ENCODE measurements around the gene FREM3.
"Not testable (repeated sequence)": the region's sequence is repeated elsewhere in the genome, so short reads cannot be mapped to it uniquely, and the experiment has no call there.

FREM3 gene

GRCh38 chr4:143700416-143701352 is at the start of gene FREM3:
Gene FREM3 (minus strand): TSS chr4:143700675. CDS start chr4:143700675, 0 bp downstream.
- no peak for DNase-seq (ENCODE audit: low read depth, low spot score)

DNA sequence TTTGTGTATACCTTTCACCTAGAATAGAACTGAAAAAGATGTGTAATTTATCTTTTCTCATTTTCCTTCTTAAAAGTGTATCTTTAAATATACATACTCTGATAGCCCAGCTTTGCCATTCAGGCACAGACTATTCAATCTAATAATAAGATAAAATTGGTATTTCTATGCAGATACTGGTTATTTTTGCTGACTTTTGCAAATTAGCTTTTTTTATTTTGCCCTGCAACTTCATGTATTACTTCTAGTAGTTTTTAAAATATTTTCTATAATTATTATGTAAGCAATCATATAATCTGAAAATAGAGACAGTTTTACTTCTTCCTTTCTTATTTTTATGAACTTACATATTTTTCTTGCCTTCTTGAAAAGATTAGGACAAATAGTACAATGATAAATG is 45.4 kb upstream of the FREM3 start:
- no peak for DNase-seq (ENCODE audit: low read depth, low spot score)

DNA sequence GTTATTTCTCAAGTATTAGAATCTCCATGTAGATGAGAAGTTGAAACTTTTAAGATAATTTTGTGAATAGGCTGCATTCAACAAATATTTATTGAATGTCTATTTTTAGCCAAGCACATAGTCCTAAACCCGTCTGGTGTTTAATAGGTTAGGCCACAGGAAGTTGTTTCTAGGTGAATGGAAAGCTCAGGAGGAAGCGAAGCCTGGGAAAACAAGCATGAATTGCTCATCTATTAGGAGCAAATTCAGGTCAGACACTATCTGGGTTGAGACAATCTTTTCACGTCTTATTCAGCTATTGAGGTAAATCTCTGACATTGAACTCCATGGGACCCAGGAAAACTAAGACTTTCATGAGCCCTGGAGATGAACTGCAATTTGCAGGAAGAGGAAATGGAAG is 43.1 kb upstream of the FREM3 start:
- no peak for DNase-seq (ENCODE audit: low read depth, low spot score)

DNA sequence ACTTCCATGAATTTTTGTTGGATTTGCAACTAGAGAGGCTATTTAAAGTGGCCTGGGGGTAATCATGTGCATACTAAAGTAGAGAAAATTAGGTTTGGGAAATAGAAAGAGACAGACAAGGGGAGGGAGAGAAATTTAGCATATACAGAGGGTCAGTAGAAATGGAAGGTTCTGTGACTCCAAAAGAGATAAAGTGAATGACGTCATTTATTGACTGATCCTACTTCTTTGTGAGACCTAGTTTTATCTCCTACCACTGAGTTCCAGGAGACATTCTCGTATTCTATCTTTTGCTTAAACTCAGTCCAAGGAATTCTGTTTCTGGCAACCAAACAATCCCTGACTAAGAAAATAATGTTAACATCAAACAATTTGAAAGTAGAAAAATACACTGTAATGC is 42.4 kb upstream of the FREM3 start:
- no peak for DNase-seq (ENCODE audit: low read depth, low spot score)

DNA sequence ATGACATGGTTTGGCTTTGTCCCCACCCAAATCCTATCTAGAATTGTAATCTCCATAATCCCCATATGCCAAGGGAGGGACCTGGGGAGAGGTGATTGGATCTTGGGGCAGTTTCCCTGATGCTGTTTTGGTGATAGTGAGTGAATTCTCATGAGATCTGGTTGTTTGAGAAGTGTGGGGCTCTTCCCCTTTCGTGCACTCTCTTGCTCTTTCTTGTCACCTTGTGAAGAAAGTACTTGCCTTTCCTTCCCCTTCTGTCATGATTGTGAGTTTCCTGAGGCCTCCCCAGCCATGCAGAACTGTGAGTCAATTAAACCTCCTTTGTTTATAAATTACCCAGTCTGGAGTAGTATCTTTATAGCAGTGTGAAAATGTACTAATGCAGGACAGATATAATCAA is 36.4 kb upstream of the FREM3 start:
- DNase-seq (ENCODE audit: low read depth, low spot score): no peak

DNA sequence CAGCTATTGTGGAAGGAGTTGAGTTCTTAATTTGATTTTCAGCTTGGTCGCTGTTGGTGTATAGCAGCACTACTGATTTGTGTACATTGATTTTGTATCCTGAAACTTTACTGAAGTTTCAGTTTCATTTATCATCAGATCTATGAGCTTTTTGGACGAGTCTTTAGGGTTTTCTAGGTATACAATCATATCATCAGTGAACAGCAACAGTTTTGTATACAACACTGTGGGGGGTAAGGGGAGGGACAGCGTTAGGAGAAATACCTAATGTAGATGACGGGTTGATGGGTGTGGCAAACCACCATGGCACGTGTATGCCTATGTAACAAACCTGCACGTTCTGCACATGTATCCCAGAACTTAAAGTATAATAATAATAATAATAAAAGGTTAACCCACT is 35.6 kb upstream of the FREM3 start:
- DNase-seq (ENCODE audit: low read depth, low spot score): not testable (repeated sequence)

GRCh38 chr4:143728166-143728565 is 27.7 kb upstream of the FREM3 start:
- DNase-seq (ENCODE audit: low read depth, low spot score): peak; percentile 4

GRCh38 chr4:143726714-143727113 is 26.2 kb upstream of the FREM3 start:
- no peak for DNase-seq (ENCODE audit: low read depth, low spot score)

GRCh38 chr4:143721317-143721716 is 20.8 kb upstream of the FREM3 start:
- no peak for DNase-seq (ENCODE audit: low read depth, low spot score)

GRCh38 chr4:143718748-143719147 is 18.3 kb upstream of the FREM3 start:
- DNase-seq (ENCODE audit: low read depth, low spot score): not testable (repeated sequence)

DNA sequence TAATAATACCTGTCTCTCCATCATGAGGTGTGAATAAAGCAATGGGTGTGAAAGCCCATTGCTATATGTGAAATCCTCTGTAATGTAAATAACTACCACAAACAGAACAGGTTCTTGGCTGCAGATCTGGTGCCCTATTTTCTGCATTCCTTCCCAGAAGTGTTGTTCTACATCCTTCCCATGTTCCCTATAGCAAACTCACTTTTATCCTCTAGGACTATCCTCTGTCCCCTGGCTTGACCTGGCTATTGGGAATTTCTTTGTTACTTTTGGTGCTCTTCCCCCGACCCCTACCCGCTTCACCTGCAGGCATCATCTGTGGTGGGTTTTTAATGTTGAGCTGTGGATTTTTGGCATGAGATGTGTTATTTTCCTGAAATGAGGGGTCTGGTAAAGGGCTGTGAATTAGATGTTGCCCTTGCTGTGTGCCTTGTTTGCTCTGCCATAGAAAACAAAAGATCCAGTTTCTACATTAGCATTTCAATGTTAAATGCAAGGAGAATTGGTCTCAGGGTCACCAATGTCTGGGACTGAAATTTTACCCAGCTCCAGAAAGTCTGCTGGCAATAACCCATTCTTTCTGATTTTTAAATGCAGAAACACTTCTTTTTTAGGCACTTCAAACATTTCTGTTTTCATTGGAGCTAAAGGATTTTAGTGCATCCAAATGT is 13.6 kb upstream of the FREM3 start:
- DNase-seq (ENCODE audit: low read depth, low spot score): no peak

GRCh38 chr4:143713553-143713952 is 13.1 kb upstream of the FREM3 start:
- no peak for DNase-seq (ENCODE audit: low read depth, low spot score)

- no peak for DNase-seq (ENCODE audit: low read depth, low spot score)
These were observed 11.7 kb upstream of the FREM3 start for GRCh38 chr4:143712155-143712550.

DNA sequence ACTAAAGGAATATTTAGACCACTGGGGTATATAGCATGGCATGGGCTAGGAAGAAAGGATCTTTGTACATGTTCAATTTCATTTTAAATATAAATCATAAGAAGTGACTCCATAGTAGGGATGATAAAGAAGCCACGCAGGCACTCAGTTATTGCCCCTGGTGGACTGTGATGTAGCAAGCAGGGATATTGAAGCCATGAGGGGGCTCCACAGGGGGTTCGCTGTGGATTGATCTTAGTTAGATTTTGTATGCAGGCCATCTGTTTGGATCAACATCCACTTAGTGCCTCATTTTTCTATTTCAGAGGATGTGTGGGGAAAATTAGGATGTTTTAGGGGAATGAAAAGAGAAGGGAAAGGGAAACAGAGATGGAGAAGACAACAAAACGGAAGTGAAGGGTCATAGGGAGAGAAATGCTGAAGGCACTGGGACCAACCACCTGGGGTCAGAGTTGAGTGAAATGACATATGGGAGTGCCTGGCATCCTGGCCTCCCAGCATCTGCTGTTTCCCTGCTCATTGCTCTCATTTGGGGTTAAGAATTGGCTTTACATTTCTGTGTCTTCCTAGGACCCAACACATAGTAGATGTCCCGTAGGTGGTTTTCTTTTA is 11.2 kb upstream of the FREM3 start:
- DNase-seq (ENCODE audit: low read depth, low spot score): no peak

DNA sequence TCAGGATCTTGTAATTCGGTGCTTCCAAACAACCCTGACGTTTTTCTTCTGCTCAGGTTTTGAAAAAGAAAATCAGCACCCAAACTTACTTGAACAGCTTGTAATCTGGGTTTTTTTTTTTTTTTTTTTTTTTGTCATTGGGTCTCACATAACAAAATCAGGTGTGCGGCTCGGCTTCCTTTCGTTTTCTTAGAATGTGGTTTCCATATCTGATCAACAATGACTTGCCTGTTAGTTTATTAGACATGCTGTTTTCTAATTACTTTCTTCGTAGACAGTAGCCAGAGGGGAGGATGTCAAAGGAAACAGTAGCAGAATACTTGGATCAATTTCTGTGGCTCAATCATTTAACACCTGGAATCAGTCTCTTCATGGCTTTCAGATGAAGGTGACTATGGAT is 890 bp upstream of the FREM3 start:
- DNase-seq (ENCODE audit: low read depth, low spot score): no peak

DNA sequence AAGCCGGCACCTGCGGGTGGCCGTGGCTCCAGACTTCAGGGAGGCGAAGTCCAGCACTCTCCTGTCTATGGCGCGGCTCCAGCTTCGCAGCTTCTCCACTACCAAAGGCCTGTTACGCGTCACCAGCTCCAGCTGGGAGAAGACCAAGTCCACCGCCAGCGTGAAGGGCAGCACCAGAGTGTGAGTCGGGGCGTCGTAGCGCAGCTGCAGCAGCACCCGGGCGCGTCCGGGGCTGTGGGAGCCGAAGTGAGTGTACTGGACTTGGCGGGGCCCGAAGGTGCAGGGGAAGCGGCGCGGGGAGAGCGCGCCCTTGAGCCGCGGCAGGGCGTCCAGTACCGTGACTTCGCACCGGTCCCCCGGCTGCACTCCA is 444 bp downstream of the FREM3 start:
- no peak for DNase-seq (ENCODE audit: low read depth, low spot score)

- no peak for DNase-seq (ENCODE audit: low read depth, low spot score)
These were observed 987 bp downstream of the FREM3 start for GRCh38 chr4:143699331-143700045.

GRCh38 chr4:143693856-143694255 is 6.6 kb downstream of the FREM3 start:
- DNase-seq (ENCODE audit: low read depth, low spot score): no peak

DNA sequence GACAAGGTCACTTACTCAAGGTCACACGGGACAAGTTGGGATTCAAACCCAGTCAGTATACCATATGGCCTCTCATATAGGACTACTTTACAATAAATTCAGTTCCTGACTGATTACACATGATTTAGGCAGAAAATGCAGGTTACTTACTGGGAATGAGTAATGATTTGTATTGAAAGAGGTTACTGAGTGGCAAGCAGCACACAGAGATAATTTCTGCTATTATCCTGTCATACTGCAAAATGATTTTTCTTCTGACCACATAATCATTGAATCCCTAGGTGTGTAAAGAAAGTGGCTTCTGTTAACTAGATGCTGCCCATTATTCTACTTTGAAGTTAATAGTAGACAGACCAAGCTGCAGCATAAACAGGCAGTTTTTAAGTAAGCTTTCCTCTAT is 8.2 kb downstream of the FREM3 start:
- DNase-seq (ENCODE audit: low read depth, low spot score): no peak

DNA sequence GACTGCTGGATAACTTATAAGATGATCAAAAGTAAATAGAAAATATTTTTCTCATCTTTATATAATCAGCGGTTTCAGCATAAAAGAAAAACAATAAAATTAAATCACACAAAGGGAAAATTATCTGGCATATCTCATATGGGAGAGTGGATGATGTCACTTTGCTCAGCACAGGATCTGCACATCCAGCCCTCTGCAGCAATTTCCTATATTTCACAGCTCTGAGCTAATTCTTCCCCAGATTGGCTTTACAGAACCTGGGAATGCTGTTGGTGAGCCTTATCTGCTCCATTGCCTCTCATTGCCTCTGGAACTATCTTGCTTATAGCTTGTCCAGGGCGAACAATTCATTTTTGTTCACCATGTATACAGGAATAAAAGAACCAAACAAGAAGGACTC is 21.0 kb downstream of the FREM3 start:
- DNase-seq (ENCODE audit: low read depth, low spot score): no peak

GRCh38 chr4:143673629-143674028 is 26.8 kb downstream of the FREM3 start:
- not testable (repeated sequence) for DNase-seq (ENCODE audit: low read depth, low spot score)
